ELR (cell line): ENCODE results near the gene SH3BP5.
"Not testable (repeated sequence)": the region's sequence is repeated elsewhere in the genome, so short reads cannot be mapped to it uniquely, and the experiment has no call there.

Experiments used
- DNase-seq: peaks from one replicate; pipeline ENCODE4 v3.0.0-alpha.2; 2015; ENCODE audit warnings: low read depth

The SH3BP5 gene

GRCh38 chr3:15332405-15333098 lies at the start of gene SH3BP5:
Gene SH3BP5 (minus strand): TSS chr3:15332586. CDS start chr3:15332408, 178 bp downstream.
- peak; percentile 75 for DNase-seq

- no peak for DNase-seq
Observed at GRCh38 chr3:15380980-15381890, 48.8 kb upstream of the SH3BP5 start.

- peak; percentile 95 for DNase-seq
Observed at GRCh38 chr3:15377961-15378791, 45.8 kb upstream of the SH3BP5 start.

- DNase-seq = no peak
Observed at GRCh38 chr3:15375461-15376000, 43.1 kb upstream of the SH3BP5 start.

GRCh38 chr3:15372918-15373317 lies 40.5 kb upstream of the SH3BP5 start:
- no peak for DNase-seq

- no peak for DNase-seq
Observed at GRCh38 chr3:15368561-15369135, 36.3 kb upstream of the SH3BP5 start.

- DNase-seq = peak; percentile 59
Observed at GRCh38 chr3:15367059-15367458, 34.7 kb upstream of the SH3BP5 start.

- not testable (repeated sequence) for DNase-seq
Observed at GRCh38 chr3:15364078-15364477, 31.7 kb upstream of the SH3BP5 start.

- peak; percentile 69 for DNase-seq
Observed at GRCh38 chr3:15361494-15362214, 29.3 kb upstream of the SH3BP5 start.

- no peak for DNase-seq
Observed at GRCh38 chr3:15360788-15361493, 28.6 kb upstream of the SH3BP5 start.

GRCh38 chr3:15359677-15360397 lies 27.5 kb upstream of the SH3BP5 start:
- DNase-seq = peak; percentile 25

GRCh38 chr3:15356651-15357061 lies 24.3 kb upstream of the SH3BP5 start:
- DNase-seq = not testable (repeated sequence)

GRCh38 chr3:15356176-15356575 lies 23.8 kb upstream of the SH3BP5 start:
- no peak for DNase-seq

GRCh38 chr3:15355086-15355485 lies 22.7 kb upstream of the SH3BP5 start:
- DNase-seq = no peak

- no peak for DNase-seq
Observed at GRCh38 chr3:15354485-15354884, 22.1 kb upstream of the SH3BP5 start.

- no peak for DNase-seq
Observed at GRCh38 chr3:15350141-15350540, 17.8 kb upstream of the SH3BP5 start.

- not testable (repeated sequence) for DNase-seq
Observed at GRCh38 chr3:15349438-15349837, 17.1 kb upstream of the SH3BP5 start.

GRCh38 chr3:15348246-15348645 lies 15.9 kb upstream of the SH3BP5 start:
- no peak for DNase-seq

- no peak for DNase-seq
Observed at GRCh38 chr3:15347737-15348110, 15.3 kb upstream of the SH3BP5 start.
